Mesodermal cell (in vitro differentiated cells): ENCODE data around the gene SLC17A9. TPM values are rescaled to one million over a fixed set of nuclear protein-coding genes. Genes with fewer than 3 reads are reported as not detected.

Experiments used
- H3K27ac ChIP-seq: 2 replicates; pipeline ENCODE4 v1.7.0; 2013; ENCODE audit warnings: mild to moderate bottlenecking, low read depth, low read length, moderate library complexity; ENCODE audit not compliant: severe bottlenecking
- H3K36me3 ChIP-seq: 2 replicates; pipeline ENCODE4 v1.7.1; 2013; ENCODE audit warnings: mild to moderate bottlenecking, low read length, moderate library complexity; ENCODE audit not compliant: control insufficient read depth, insufficient read depth
- H3K4me1 ChIP-seq: one replicate; pipeline ENCODE4 v1.7.1; 2013; ENCODE audit warnings: mild to moderate bottlenecking, low read length; ENCODE audit not compliant: insufficient read depth, control insufficient read depth, poor library complexity, severe bottlenecking
- H3K4me3 ChIP-seq: 2 replicates; pipeline ENCODE4 v1.7.0; 2013; ENCODE audit warnings: low read length, control low read depth, mild to moderate bottlenecking; ENCODE audit not compliant: insufficient read depth, poor library complexity, severe bottlenecking; ENCODE audit errors: extremely low read depth
- H3K9me3 ChIP-seq: 2 replicates; pipeline ENCODE4 v1.7.1; 2013; ENCODE audit warnings: mild to moderate bottlenecking, low read length, moderate library complexity; ENCODE audit not compliant: control insufficient read depth
- WGBS, 2 experiments: methylation state at CpG; one replicate each; pipeline ENCODE4 v1.1.5; 2013; ENCODE audit warnings: missing lambda C conversion rate in 2 of 2; ENCODE audit not compliant: insufficient coverage in 2 of 2; 5-methylcytosine and 5-hydroxymethylcytosine counted together
- polyA plus RNA-seq, 2 experiments: library from polyadenylated mRNA; stranded (reverse); fragments of 50-300 nt; gene quantifications; one replicate each; pipeline ENCODE4 v1.2.3, GENCODE V29; 2013

Gene SLC17A9
- 12.6 TPM for polyA plus RNA-seq (2013, experiment 1 of 2)
- 10.0 TPM for polyA plus RNA-seq (2013, experiment 2 of 2)

- peaks cover 19% of the 10 kb centered on the region for H3K4me1 ChIP-seq
- H3K4me3 ChIP-seq, result peak within 1 kb of the TSS; percentile 19
- 44% methylated on average over 23 to 30 of the region's 37 CpGs for WGBS, 2 experiments
- H3K9me3 ChIP-seq, result no peaks in the 10 kb centered on the region
- peak within 1 kb of the TSS; percentile 73 for H3K27ac ChIP-seq
- H3K36me3 ChIP-seq, result peaks cover 33% of the 10 kb centered on the region
Measured at GRCh38 chr20:62952373-62952967, at the start of gene SLC17A9. TSS of gene SLC17A9 (plus strand) at chr20:62952709. CDS start at chr20:62952831, 122 bp downstream.

- Histone ChIP-seq H3K36me3 (peaks cover 80% of the 10 kb centered on the region), H3K4me3 (no peak overlapping the region), H3K9me3 (no peaks in the 10 kb centered on the region), H3K27ac (no peak overlapping the region), H3K4me1 (no peaks in the 10 kb centered on the region)
- 86 to 100% methylated on average over 1 of the region's 7 CpGs for WGBS, 2 experiments
Measured at GRCh38 chr20:62902926-62903615, 49.4 kb upstream of the SLC17A9 start.

- peaks cover 95% of the 10 kb centered on the region for H3K36me3 ChIP-seq
- no peaks in the 10 kb centered on the region for H3K9me3 ChIP-seq
- H3K4me3 ChIP-seq, result no peak overlapping the region
- H3K27ac ChIP-seq, result no peak overlapping the region
- WGBS, 2 experiments, result 94 to 99% methylated on average over 17 of the region's 17 CpGs
- no peaks in the 10 kb centered on the region for H3K4me1 ChIP-seq
Measured at GRCh38 chr20:62905536-62906117, 46.9 kb upstream of the SLC17A9 start.

GRCh38 chr20:62906209-62906608, 46.3 kb upstream of the SLC17A9 start:
- WGBS, 2 experiments, result 94 to 97% methylated on average over 16 of the region's 16 CpGs
- no peak overlapping the region for H3K27ac ChIP-seq
- H3K9me3 ChIP-seq, result no peaks in the 10 kb centered on the region
- no peaks in the 10 kb centered on the region for H3K4me1 ChIP-seq
- no peak overlapping the region for H3K4me3 ChIP-seq
- H3K36me3 ChIP-seq, result peaks cover 99% of the 10 kb centered on the region

GRCh38 chr20:62906647-62907375, 45.7 kb upstream of the SLC17A9 start:
- no peak overlapping the region for H3K27ac ChIP-seq
- H3K9me3 ChIP-seq, result no peaks in the 10 kb centered on the region
- peaks cover 99% of the 10 kb centered on the region for H3K36me3 ChIP-seq
- no peak overlapping the region for H3K4me3 ChIP-seq
- WGBS, 2 experiments, result 95 to 98% methylated on average over 23 to 30 of the region's 31 CpGs
- no peaks in the 10 kb centered on the region for H3K4me1 ChIP-seq

GRCh38 chr20:62907384-62908317, 44.9 kb upstream of the SLC17A9 start:
- H3K4me1 ChIP-seq, result no peaks in the 10 kb centered on the region

GRCh38 chr20:62908971-62909791, 43.3 kb upstream of the SLC17A9 start:
- Histone ChIP-seq H3K4me1 (no peaks in the 10 kb centered on the region), H3K36me3 (peaks cover 99% of the 10 kb centered on the region), H3K4me3 (no peak overlapping the region), H3K27ac (no peak overlapping the region), H3K9me3 (no peaks in the 10 kb centered on the region)
- 93 to 95% methylated on average over 15 to 16 of the region's 18 CpGs for WGBS, 2 experiments

More at GRCh38 chr20:62907384-62908317, 44.9 kb upstream of the SLC17A9 start:
- Histone ChIP-seq H3K36me3 (peaks cover 100% of the 10 kb centered on the region), H3K4me3 (no peak overlapping the region), H3K9me3 (no peaks in the 10 kb centered on the region), H3K27ac (no peak overlapping the region)
- 85 to 89% methylated on average over 10 to 13 of the region's 16 CpGs for WGBS, 2 experiments

GRCh38 chr20:62910217-62910766, 42.2 kb upstream of the SLC17A9 start:
- Histone ChIP-seq H3K9me3 (no peaks in the 10 kb centered on the region), H3K4me3 (no peak overlapping the region), H3K36me3 (peaks cover 91% of the 10 kb centered on the region), H3K4me1 (peaks cover 6% of the 10 kb centered on the region), H3K27ac (no peak overlapping the region)
- WGBS, 2 experiments, result 94 to 95% methylated on average over 11 of the region's 11 CpGs

- H3K36me3 ChIP-seq, result peaks cover 84% of the 10 kb centered on the region
- WGBS, 2 experiments, result 96 to 97% methylated on average over 42 to 45 of the region's 45 CpGs
Measured at GRCh38 chr20:62910777-62911497, 41.6 kb upstream of the SLC17A9 start.

More at GRCh38 chr20:62910777-62911497, 41.6 kb upstream of the SLC17A9 start:
- Histone ChIP-seq H3K4me3 (no peak overlapping the region), H3K4me1 (peaks cover 6% of the 10 kb centered on the region), H3K27ac (no peak overlapping the region), H3K9me3 (no peaks in the 10 kb centered on the region)
